Measurements from ENCODE around the gene RAE1. TPM values are rescaled to one million over a fixed set of nuclear protein-coding genes. Genes with fewer than 3 reads are reported as not detected.

The RAE1 gene
- total and polyA plus RNA-seq, 2 of the 8 experiments (the other 6 are each of a cell fraction or from before 2014, with no cell fraction given): 35.9 to 44.9 TPM

GRCh38 chr20:57397693-57398108, 46.6 kb downstream of the RAE1 start:
- Histone ChIP-seq H3K9me3 (ENCODE audit: insufficient read depth in 2 of 2, low read depth in 1 of 2, low read length in 1 of 2) (no peaks in the 10 kb centered on the region), H3K79me1 (ENCODE audit: low read depth, low read length) (peaks cover 42% of the 10 kb centered on the region), H3K4me1 (replicated peaks in 1 of 4; ENCODE audit: control insufficient read depth in 3 of 4, insufficient read depth in 4 of 4, low read length in 3 of 4) (peaks cover 0 to 12% (median 9%) of the 10 kb centered on the region in 4 experiments), H2BK12ac (ENCODE audit: low read depth, low read length) (no peak overlapping the region), H3K9ac (replicated peaks in 1 of 4; ENCODE audit: extremely low read depth in 1 of 4, low read depth in 3 of 4, low read length in 3 of 4) (no peak overlapping the region), H2BK5ac (ENCODE audit: low read depth, low read length) (peak overlapping the region; percentile 66; the same call in 1 of the 2 replicates), H2BK20ac (ENCODE audit: low read length) (no peak overlapping the region), H4K5ac (ENCODE audit: insufficient read length, low read depth, low read length) (no peak overlapping the region), H3K27me3 (replicated peaks in 1 of 4; ENCODE audit: control insufficient read depth in 3 of 4, extremely low read depth in 1 of 4, insufficient read depth in 3 of 4, low read length in 3 of 4) (no peaks in the 10 kb centered on the region), H2AFZ (ENCODE audit: low read length) (no peak overlapping the region), H3K4me2 (ENCODE audit: insufficient read depth in 1 of 2, low read depth in 2 of 2, low read length in 2 of 2) (no peak overlapping the region), H3K14ac (ENCODE audit: insufficient read length) (no peak overlapping the region), H3K18ac (ENCODE audit: extremely low read depth, low read length) (no peak overlapping the region), H2BK120ac (replicated peaks; ENCODE audit: low read depth, low read length) (no peak overlapping the region), H3K79me2 (ENCODE audit: control insufficient read depth in 1 of 2, insufficient read depth in 2 of 2, low read length in 2 of 2) (peaks cover 5 to 83% of the 10 kb centered on the region in 2 experiments; a peak in 3 of 4 replicates), H4K20me1 (replicated peaks in 1 of 2; ENCODE audit: control insufficient read depth in 1 of 2, insufficient read depth in 2 of 2, low read length in 2 of 2) (peaks cover 21 to 47% of the 10 kb centered on the region in 2 experiments), H2AK5ac (ENCODE audit: low read depth, low read length) (no peak overlapping the region), H4K91ac (replicated peaks; ENCODE audit: insufficient read length, low read length) (no peak overlapping the region), H3K36me3 (ENCODE audit: control insufficient read depth in 2 of 4, insufficient read depth in 4 of 4, low read length in 3 of 4) (peaks cover 15 to 53% (median 31%) of the 10 kb centered on the region in 4 experiments; a peak in 7 of 8 replicates), H3K4me3 (ENCODE audit: extremely low read depth in 1 of 4, insufficient read depth in 2 of 4, low read depth in 3 of 4, low read length in 4 of 4) (no peak overlapping the region), H3K27ac (ENCODE audit: low read depth, low read length) (no peak overlapping the region), H3K23me2 (ENCODE audit: low read depth, low read length) (no peaks in the 10 kb centered on the region), H2BK15ac (ENCODE audit: low read length) (no peak overlapping the region), H3K56ac (replicated peaks; ENCODE audit: insufficient read length, low read depth, low read length) (no peak overlapping the region), H3K23ac (ENCODE audit: insufficient read length) (no peak overlapping the region), H3K4ac (replicated peaks; ENCODE audit: insufficient read length, low read depth, low read length) (no peak overlapping the region), H4K8ac (ENCODE audit: extremely low read depth, insufficient read depth, low read length) (no peak overlapping the region)
- CTCF ChIA-PET (ENCODE audit: partially characterized antibody): interaction anchor here (0.6 to 1.8 kb wide), 8 partner anchors 12 to 130 kb away, joined by 3 to 5 read pairs (median 4); no protein-coding TSS in a partner anchor
- FAIRE-seq: no peak
- no peak for TF ChIP-seq GABPA (IDR thresholded peaks at IDR 0.05; ENCODE audit: borderline replicate concordance, insufficient read depth, low read length)
- TF ChIP-seq POU5F1 (IDR thresholded peaks at IDR 0.05; ENCODE audit: low read depth, low read length): no peak
- no peak for TF ChIP-seq POLR2A (IDR thresholded peaks at IDR 0.05; ENCODE audit: control extremely low read depth in 1 of 2, low read depth in 2 of 2, low read length in 2 of 2)
- no peak for TF ChIP-seq TEAD4 (IDR thresholded peaks at IDR 0.05; ENCODE audit: low read depth, low read length)
- no peak for TF ChIP-seq MAX (IDR thresholded peaks at IDR 0.05)
- TF ChIP-seq ATF2 (IDR thresholded peaks at IDR 0.05; ENCODE audit: low read length): no peak
- TF ChIP-seq POLR2AphosphoS5 (IDR thresholded peaks at IDR 0.05; ENCODE audit: low read depth, low read length): no peak
- POLR2A ChIA-PET (ENCODE audit: partially characterized antibody): interaction anchor here (1.7 to 1.8 kb wide), 2 partner anchors 11 to 16 kb away, joined by 8 to 11 read pairs; no protein-coding TSS in a partner anchor
- no peak for DNase-seq (ENCODE audit: low read depth in 1 of 2, low spot score in 2 of 2)
- 92% methylated on average over 13 of the region's 13 CpGs; no CpG with 5 or more reads in 1 of the 2 experiments for WGBS, 2 experiments (ENCODE audit: extremely low coverage in 1 of 2, insufficient coverage in 1 of 2, insufficient read length in 1 of 2, insufficient replicate concordance in 2 of 2, low coverage in 1 of 2, low lambda C conversion rate in 2 of 2, missing lambda C conversion rate in 1 of 2)

Data from H1 (cell line).